RWPE2 (cell line): Measurements from ENCODE around the gene SPTLC2.
A peak's percentile ranks its signal among the peaks of the same experiment; 100 is the strongest.

ENCODE experiments used
- ATAC-seq: fragments of 200-7000 bp; cut with Tn5 transposase; 3 replicates; pipeline ENCODE4 v1.9.1; 2021; ENCODE audit warnings: low read depth
- DNase-seq: peaks from one replicate; pipeline ENCODE4 v3.0.0-alpha.2; 2020; ENCODE audit warnings: low spot score
- H3K27ac ChIP-seq: fragments of 450-650 bp; 2 replicates; pipeline ENCODE4 v1.5.1; 2017; ENCODE audit warnings: mild to moderate bottlenecking; ENCODE audit not compliant: poor library complexity, severe bottlenecking
- H3K27me3 ChIP-seq: fragments of 250-450 bp; sonication (Bioruptor Pico); 2 replicates; pipeline ENCODE4 v1.5.1; 2021; ENCODE audit warnings: mild to moderate bottlenecking, moderate library complexity; ENCODE audit not compliant: insufficient read depth, poor library complexity, severe bottlenecking
- H3K36me3 ChIP-seq: fragments of 250-450 bp; sonication (Bioruptor Pico); 2 replicates; pipeline ENCODE4 v1.5.1; 2020; ENCODE audit warnings: low read depth, mild to moderate bottlenecking, moderate library complexity
- H3K4me1 ChIP-seq: fragments of 250-450 bp; sonication (Bioruptor Pico); 2 replicates; pipeline ENCODE4 v1.5.1; 2021; ENCODE audit warnings: mild to moderate bottlenecking, moderate library complexity; ENCODE audit not compliant: insufficient read depth, poor library complexity, severe bottlenecking
- H3K4me3 ChIP-seq: fragments of 250-450 bp; sonication (Bioruptor Pico); 2 replicates; pipeline ENCODE4 v1.5.1; 2021; ENCODE audit warnings: mild to moderate bottlenecking, moderate library complexity; ENCODE audit not compliant: severe bottlenecking
- H3K9me3 ChIP-seq: fragments of 250-450 bp; sonication (Bioruptor Pico); 2 replicates; pipeline ENCODE4 v1.5.1; 2021; ENCODE audit warnings: mild to moderate bottlenecking, moderate library complexity; ENCODE audit not compliant: severe bottlenecking
- TF ChIP-seq, protein P1 (sequence below): fragments of 450-650 bp; IDR thresholded peaks from one replicate; pipeline ENCODE4 v1.5.1; 2017; ENCODE audit warnings: mild to moderate bottlenecking, moderate library complexity; ENCODE audit not compliant: poor library complexity, severe bottlenecking

The SPTLC2 gene

DNA sequence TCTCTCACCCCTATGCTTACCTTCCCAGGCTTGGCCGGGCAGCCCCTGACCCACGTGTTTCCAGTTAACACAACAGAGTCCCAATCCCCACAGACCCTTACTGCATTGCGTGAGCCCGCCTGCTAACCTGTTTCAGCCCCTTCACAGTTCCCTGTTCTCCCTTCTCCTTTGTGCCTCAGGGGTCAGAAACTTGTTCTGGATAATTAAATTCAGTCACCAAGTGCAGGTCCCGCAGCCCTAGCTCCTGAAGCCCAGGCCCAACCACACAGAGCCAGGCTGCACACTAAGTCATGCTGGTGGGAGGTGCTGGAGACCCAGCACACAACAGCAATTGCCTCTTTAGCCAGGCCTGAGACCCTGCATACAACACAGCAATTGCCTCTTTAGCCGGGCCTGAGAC, 127.4 kb downstream of the SPTLC2 start:
- ATAC-seq (no peak), DNase-seq (no peak)
- no peaks in the 10 kb centered on the region for H3K36me3 ChIP-seq
- H3K27me3 ChIP-seq = no peaks in the 10 kb centered on the region
- no peak overlapping the region for H3K27ac ChIP-seq
- H3K4me3 ChIP-seq = no peak overlapping the region
- TF ChIP-seq, protein P1, sequence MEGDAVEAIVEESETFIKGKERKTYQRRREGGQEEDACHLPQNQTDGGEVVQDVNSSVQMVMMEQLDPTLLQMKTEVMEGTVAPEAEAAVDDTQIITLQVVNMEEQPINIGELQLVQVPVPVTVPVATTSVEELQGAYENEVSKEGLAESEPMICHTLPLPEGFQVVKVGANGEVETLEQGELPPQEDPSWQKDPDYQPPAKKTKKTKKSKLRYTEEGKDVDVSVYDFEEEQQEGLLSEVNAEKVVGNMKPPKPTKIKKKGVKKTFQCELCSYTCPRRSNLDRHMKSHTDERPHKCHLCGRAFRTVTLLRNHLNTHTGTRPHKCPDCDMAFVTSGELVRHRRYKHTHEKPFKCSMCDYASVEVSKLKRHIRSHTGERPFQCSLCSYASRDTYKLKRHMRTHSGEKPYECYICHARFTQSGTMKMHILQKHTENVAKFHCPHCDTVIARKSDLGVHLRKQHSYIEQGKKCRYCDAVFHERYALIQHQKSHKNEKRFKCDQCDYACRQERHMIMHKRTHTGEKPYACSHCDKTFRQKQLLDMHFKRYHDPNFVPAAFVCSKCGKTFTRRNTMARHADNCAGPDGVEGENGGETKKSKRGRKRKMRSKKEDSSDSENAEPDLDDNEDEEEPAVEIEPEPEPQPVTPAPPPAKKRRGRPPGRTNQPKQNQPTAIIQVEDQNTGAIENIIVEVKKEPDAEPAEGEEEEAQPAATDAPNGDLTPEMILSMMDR = no peak
- no peaks in the 10 kb centered on the region for H3K9me3 ChIP-seq
- no peaks in the 10 kb centered on the region for H3K4me1 ChIP-seq

DNA sequence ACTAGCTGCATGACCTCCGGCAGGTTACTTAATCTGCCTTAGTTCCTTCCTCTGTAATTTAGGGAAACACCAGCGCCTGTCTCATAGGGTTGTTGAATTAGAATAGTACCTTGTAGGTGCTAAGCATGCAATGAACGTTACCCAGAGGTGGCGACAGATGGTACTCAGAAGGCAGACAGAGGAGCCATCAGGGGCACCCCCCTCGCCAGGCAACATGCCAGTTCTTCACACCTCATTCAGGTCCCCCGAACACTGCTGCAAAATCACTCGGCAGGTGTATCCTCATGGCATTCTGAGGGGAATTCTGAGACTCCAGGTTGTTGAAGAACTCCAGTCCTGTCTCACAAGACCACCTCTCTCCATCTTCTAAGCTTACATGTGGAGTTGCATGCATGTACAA, 127.9 kb downstream of the SPTLC2 start:
- Histone ChIP-seq H3K27me3 (no peaks in the 10 kb centered on the region), H3K4me1 (no peaks in the 10 kb centered on the region), H3K36me3 (no peaks in the 10 kb centered on the region), H3K27ac (no peak overlapping the region), H3K4me3 (no peak overlapping the region), H3K9me3 (no peaks in the 10 kb centered on the region)
- no peak for ATAC-seq
- TF ChIP-seq, protein P1 = no peak
- no peak for DNase-seq

DNA sequence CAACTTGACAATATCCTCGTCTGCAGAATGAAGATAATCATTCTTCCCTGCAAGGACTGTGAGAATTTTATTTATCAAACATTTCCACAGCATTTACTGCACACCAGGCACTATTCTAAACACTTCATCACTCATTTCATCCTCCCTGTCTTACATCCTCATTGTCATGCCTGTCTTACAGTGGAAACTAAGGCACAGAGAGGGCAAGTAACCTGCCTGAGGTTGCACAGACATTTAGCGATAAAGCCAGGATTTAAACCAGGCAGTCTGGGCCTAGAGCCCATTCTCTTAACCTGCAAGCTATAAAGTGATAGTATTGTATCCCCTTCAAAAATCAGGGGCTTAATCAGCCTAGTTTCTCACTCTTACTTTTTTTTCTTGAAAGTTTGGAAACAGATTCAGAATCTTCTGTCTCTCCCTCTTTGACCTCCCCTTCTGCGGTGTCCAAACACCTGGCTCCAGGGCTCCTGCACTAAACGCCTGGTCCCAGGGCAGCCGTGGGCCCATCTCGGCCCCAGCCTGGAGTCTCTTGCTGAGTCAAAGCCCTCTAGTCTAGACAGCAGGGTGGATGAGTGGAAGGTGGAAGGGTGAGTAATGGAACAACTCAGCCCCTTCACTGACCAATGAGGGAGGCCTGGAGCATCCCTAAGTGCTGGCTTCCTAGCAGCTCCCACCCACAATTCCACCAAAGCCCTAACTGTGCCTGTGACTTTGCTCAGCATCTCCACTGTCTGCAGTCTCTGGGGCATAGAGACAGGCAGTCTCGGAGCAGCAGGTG, 130.3 kb downstream of the SPTLC2 start:
- TF ChIP-seq, protein P1 = no peak
- ATAC-seq (peak; percentile 77), DNase-seq (no peak)
- no peaks in the 10 kb centered on the region for H3K36me3 ChIP-seq
- H3K27me3 ChIP-seq = no peaks in the 10 kb centered on the region
- H3K9me3 ChIP-seq = no peaks in the 10 kb centered on the region
- no peaks in the 10 kb centered on the region for H3K4me1 ChIP-seq
- H3K4me3 ChIP-seq = no peak overlapping the region
- H3K27ac ChIP-seq = no peak overlapping the region

DNA sequence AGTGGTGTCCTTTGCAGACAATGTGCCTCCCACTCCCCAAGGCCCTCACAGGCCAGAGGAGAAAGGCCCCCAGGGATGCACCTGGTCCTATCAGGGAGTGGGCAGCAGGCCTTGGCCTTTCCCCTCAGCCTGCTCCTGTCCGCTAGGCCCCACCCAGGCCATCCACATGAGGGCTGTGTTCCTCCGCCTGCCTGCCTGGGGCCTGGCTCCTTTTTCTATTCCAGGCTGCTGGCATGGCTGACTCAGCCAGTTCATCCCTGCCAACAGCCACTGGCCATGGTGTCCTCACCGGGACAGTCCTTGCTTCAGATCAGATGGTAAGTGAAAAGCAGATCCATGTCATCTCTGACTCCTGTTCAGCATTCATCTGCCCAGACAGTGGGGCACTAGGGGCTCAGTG, 131.2 kb downstream of the SPTLC2 start:
- Histone ChIP-seq H3K27me3 (no peaks in the 10 kb centered on the region), H3K4me1 (no peaks in the 10 kb centered on the region), H3K4me3 (no peak overlapping the region), H3K9me3 (no peaks in the 10 kb centered on the region), H3K36me3 (no peaks in the 10 kb centered on the region), H3K27ac (no peak overlapping the region)
- DNase-seq = no peak
- TF ChIP-seq, protein P1 = no peak
- 0 out of 3 replicates have a peak, but pooled peaks have one; percentile 6 for ATAC-seq

DNA sequence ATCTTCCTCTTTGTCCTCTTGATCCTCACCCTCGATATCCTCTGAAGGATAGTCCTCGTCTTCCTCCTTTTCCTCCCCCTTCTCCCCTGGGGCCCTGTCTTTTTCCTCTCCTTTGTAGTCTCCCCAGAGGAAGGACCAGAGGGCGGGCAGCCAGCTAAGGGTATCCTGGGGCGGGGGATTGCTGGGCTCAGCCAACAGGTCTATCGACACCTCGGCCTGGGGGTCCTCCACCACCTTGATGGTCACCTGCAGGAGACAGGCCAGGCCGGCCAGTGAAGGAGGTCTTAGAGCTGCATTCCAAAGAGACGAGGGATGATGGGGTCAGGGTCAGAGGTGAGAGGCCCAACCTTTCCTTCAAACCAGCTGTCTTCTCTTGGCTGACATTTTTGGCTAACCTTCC, 134.0 kb downstream of the SPTLC2 start:
- H3K36me3 ChIP-seq = no peaks in the 10 kb centered on the region
- no peak overlapping the region for H3K4me3 ChIP-seq
- H3K9me3 ChIP-seq = no peaks in the 10 kb centered on the region
- H3K27ac ChIP-seq = no peak overlapping the region
- DNase-seq (no peak), ATAC-seq (no peak)
- no peaks in the 10 kb centered on the region for H3K4me1 ChIP-seq
- H3K27me3 ChIP-seq = no peaks in the 10 kb centered on the region
- TF ChIP-seq, protein P1 = no peak
